OCI-LY3 (cell line): ENCODE data around the gene SLF2.

Experiments
- H2AFZ ChIP-seq: fragments of 200-600, 300-600 bp; shearing (Covaris generic); 2 replicates; pipeline ENCODE4 v1.6.0; 2014; ENCODE audit warnings: antibody characterized with exemption, low read depth, low read length
- H3K27ac ChIP-seq: fragments of 200-600, 300-600 bp; sonication (generic); 2 replicates; pipeline ENCODE4 v1.5.1; 2014; ENCODE audit warnings: mild to moderate bottlenecking, low read length, moderate library complexity, mixed read lengths
- H3K27me3 ChIP-seq: fragments of 200-600, 300-600 bp; sonication (generic); 2 replicates; pipeline ENCODE4 v1.6.1; 2014; ENCODE audit warnings: low read depth, low read length, mixed read lengths
- H3K36me3 ChIP-seq: fragments of 200-600, 300-600 bp; sonication (generic); replicated peaks from 2 replicates; pipeline ENCODE3; 2014; ENCODE audit warnings: low read depth, low read length, mixed read lengths
- H3K4me1 ChIP-seq: fragments of 300-600, 200-600 bp; sonication (generic); 2 replicates; pipeline ENCODE4 v1.6.1; 2014; ENCODE audit warnings: low read length, mixed read lengths
- H3K4me2 ChIP-seq: fragments of 200-600, 300-600 bp; sonication (generic); 2 replicates; pipeline ENCODE4 v1.6.1; 2014; ENCODE audit warnings: low read length, mixed read lengths
- H3K4me3 ChIP-seq: fragments of 300-600, 200-600 bp; sonication (generic); 2 replicates; pipeline ENCODE4 v1.5.1; 2014; ENCODE audit warnings: antibody characterized with exemption, mild to moderate bottlenecking, low read length, moderate library complexity
- H3K79me2 ChIP-seq: fragments of 300-600, 200-600 bp; shearing (Covaris generic); 2 replicates; pipeline ENCODE4 v1.6.1; 2014; ENCODE audit warnings: mild to moderate bottlenecking, low read length, mixed read lengths
- H3K9ac ChIP-seq: fragments of 300-600, 200-600 bp; shearing (Covaris generic); 2 replicates; pipeline ENCODE4 v1.6.0; 2014; ENCODE audit warnings: mild to moderate bottlenecking, low read length, moderate library complexity
- H3K9me3 ChIP-seq: fragments of 200-600, 300-600 bp; shearing (Covaris generic); 2 replicates; pipeline ENCODE4 v1.6.1; 2014; ENCODE audit warnings: low read length, mixed read lengths; ENCODE audit not compliant: insufficient read depth
- H4K20me1 ChIP-seq: fragments of 200-600, 300-600 bp; sonication (generic); 2 replicates; pipeline ENCODE4 v1.6.1; 2016; ENCODE audit warnings: low read length, mixed read lengths; ENCODE audit not compliant: insufficient read depth
- EZH2phosphoT487 ChIP-seq: fragments of 200-600 bp; shearing (Covaris generic); IDR thresholded peaks from 2 replicates; pipeline ENCODE4 v1.6.1; 2018; ENCODE audit warnings: antibody characterized with exemption, mixed run types, low read depth
- TF ChIP-seq, protein P1 (sequence below): fragments of 200-600, 300-600 bp; sonication (generic); IDR thresholded peaks from 2 replicates; pipeline ENCODE4 v1.5.1; 2014; ENCODE audit warnings: antibody characterized with exemption, low read length, low read depth

Gene SLF2

DNA sequence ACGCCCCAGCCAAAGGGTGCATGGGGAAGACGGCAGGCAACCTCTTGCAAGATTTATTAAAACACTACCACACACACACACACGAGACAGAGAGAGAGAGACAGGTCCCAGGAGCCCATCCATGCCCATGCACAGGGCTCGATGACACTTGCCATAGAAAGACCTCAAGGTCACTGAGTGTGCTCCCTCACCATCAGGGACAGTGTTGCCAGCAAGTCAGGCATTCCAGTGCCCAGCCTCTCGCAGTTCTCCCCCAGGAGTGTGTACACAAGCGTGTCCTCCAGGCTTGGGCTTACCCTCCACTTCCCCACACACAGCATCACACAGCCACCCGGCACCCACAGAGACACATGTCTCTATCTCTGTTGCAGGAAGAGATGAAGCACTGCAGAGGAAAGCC, 46.8 kb upstream of the SLF2 start:
- H2AFZ ChIP-seq: peak overlapping the region; percentile 80
- H4K20me1 ChIP-seq: no peaks in the 10 kb centered on the region
- H3K4me3 ChIP-seq: peak overlapping the region; percentile 37
- no peak overlapping the region for H3K9ac ChIP-seq
- no peaks in the 10 kb centered on the region for H3K9me3 ChIP-seq
- TF ChIP-seq EZH2phosphoT487: no peak
- TF ChIP-seq, protein P1, sequence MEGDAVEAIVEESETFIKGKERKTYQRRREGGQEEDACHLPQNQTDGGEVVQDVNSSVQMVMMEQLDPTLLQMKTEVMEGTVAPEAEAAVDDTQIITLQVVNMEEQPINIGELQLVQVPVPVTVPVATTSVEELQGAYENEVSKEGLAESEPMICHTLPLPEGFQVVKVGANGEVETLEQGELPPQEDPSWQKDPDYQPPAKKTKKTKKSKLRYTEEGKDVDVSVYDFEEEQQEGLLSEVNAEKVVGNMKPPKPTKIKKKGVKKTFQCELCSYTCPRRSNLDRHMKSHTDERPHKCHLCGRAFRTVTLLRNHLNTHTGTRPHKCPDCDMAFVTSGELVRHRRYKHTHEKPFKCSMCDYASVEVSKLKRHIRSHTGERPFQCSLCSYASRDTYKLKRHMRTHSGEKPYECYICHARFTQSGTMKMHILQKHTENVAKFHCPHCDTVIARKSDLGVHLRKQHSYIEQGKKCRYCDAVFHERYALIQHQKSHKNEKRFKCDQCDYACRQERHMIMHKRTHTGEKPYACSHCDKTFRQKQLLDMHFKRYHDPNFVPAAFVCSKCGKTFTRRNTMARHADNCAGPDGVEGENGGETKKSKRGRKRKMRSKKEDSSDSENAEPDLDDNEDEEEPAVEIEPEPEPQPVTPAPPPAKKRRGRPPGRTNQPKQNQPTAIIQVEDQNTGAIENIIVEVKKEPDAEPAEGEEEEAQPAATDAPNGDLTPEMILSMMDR: no peak
- H3K27ac ChIP-seq: no peak overlapping the region
- no peaks in the 10 kb centered on the region for H3K27me3 ChIP-seq
- no peaks in the 10 kb centered on the region for H3K79me2 ChIP-seq
- H3K4me1 ChIP-seq: peaks cover 10% of the 10 kb centered on the region
- peak overlapping the region; percentile 85 for H3K4me2 ChIP-seq
- H3K36me3 ChIP-seq: no peaks in the 10 kb centered on the region

DNA sequence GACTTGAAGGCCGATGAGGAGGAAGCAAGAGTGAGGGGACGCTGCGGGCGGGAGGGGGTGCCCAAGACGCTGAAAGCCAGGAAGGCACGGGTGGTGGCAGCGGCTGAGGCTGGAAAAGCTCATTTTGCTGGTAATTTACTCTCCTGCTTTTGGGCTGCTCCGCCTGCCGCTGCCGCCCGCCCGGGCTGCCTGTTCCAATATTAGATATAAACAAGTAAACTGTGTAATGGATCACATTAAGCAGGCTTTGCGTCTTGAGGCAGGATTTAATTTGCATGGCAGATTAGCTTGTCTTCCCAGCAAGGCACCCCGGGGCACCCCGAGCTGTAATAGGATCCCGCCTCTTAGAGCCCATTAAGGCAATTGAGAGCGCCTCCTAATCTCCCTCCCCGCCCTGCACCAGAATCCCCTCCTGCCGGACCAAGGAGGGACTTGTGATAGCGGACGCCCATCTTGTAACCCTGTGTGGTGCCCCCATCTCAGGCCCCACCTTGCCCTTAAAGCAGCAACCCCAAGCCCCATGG, 46.1 kb upstream of the SLF2 start:
- Histone ChIP-seq H3K4me3 (peak overlapping the region; percentile 67), H3K4me2 (peak overlapping the region; percentile 85), H3K27ac (no peak overlapping the region), H3K27me3 (no peaks in the 10 kb centered on the region), H3K79me2 (no peaks in the 10 kb centered on the region), H2AFZ (peak overlapping the region; percentile 77), H3K4me1 (peaks cover 10% of the 10 kb centered on the region), H3K9me3 (no peaks in the 10 kb centered on the region), H3K36me3 (no peaks in the 10 kb centered on the region), H4K20me1 (no peaks in the 10 kb centered on the region), H3K9ac (peak overlapping the region; percentile 37)
- no peak for TF ChIP-seq EZH2phosphoT487
- TF ChIP-seq, protein P1: no peak

DNA sequence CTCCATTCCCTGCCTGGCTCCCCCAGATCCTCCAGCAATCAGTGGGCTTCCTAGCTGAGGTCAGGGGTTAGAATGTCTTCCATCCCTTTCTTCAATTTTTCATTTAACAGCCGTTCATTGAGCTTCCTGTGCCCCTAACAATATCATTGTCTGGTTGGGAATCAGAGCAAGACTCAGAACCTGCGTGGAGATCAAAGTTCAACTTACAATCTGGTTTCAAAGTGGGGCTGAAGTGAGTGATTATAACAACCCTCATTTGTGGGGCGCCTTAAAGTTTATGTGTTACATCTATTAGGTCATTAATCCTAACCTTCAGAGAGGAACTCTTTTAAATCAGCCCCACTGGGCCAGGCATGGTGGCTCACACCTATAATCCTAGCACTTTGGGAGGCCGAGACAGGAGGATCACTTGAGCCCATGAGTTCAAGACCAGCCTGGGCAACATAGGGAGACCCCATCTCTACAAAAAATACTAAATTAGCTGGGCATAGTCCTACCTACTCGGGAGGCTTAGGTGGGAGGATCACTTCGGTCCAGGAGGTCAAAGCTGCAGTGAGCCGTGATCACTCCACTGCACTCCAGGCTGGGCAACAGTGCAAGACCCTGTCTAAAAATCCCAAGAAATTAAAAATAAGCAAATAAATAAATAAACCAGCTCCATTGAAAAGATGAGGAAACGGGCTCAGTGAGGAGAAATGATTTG, 45.4 kb upstream of the SLF2 start:
- Histone ChIP-seq H3K9me3 (no peaks in the 10 kb centered on the region), H3K4me3 (peak overlapping the region; percentile 67), H3K4me1 (peaks cover 11% of the 10 kb centered on the region), H3K4me2 (peak overlapping the region; percentile 85), H2AFZ (peak overlapping the region; percentile 77), H3K79me2 (no peaks in the 10 kb centered on the region), H3K27me3 (no peaks in the 10 kb centered on the region), H3K36me3 (no peaks in the 10 kb centered on the region), H3K9ac (peak overlapping the region; percentile 37; the same call in 1 of the 2 replicates), H3K27ac (no peak overlapping the region), H4K20me1 (no peaks in the 10 kb centered on the region)
- TF ChIP-seq EZH2phosphoT487: no peak
- TF ChIP-seq, protein P1: no peak

DNA sequence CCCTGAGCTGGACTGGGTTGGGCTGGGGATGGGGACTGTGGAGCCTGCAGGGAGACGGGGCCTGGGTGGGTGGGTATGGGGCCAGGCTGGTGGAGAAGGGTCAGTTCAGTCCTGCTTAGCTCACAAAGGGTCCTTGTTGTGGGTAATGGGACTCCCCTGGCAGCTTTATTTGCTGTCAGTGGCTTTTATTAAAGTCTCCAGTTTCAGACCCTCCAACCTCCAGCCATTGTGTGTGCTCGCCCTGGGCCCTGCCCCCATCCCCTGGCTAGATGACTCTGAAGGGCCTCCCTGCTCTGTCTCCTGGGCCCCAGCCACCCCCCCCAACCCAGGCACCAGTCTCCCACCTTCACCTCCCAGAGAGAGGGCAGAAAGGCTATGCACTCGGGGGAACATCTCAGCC, 44.4 kb upstream of the SLF2 start:
- H3K79me2 ChIP-seq: no peaks in the 10 kb centered on the region
- H3K36me3 ChIP-seq: no peaks in the 10 kb centered on the region
- TF ChIP-seq, protein P1: no peak
- no peak for TF ChIP-seq EZH2phosphoT487
- H2AFZ ChIP-seq: no peak overlapping the region
- H4K20me1 ChIP-seq: no peaks in the 10 kb centered on the region
- no peak overlapping the region for H3K27ac ChIP-seq
- H3K4me2 ChIP-seq: no peak overlapping the region
- no peak overlapping the region for H3K4me3 ChIP-seq
- no peak overlapping the region for H3K9ac ChIP-seq
- H3K27me3 ChIP-seq: no peaks in the 10 kb centered on the region
- H3K4me1 ChIP-seq: peaks cover 17% of the 10 kb centered on the region
- H3K9me3 ChIP-seq: no peaks in the 10 kb centered on the region
